GM21360 (cell line): Measurements from ENCODE around the gene PCMTD2.

ENCODE experiments used
- ATAC-seq: cut with Tn5 transposase; IDR thresholded peaks from one replicate; pipeline ENCODE4 v1.9.1; 2021; ENCODE audit warnings: mild to moderate bottlenecking, moderate library complexity; ENCODE audit not compliant: unreplicated experiment

PCMTD2 gene

DNA sequence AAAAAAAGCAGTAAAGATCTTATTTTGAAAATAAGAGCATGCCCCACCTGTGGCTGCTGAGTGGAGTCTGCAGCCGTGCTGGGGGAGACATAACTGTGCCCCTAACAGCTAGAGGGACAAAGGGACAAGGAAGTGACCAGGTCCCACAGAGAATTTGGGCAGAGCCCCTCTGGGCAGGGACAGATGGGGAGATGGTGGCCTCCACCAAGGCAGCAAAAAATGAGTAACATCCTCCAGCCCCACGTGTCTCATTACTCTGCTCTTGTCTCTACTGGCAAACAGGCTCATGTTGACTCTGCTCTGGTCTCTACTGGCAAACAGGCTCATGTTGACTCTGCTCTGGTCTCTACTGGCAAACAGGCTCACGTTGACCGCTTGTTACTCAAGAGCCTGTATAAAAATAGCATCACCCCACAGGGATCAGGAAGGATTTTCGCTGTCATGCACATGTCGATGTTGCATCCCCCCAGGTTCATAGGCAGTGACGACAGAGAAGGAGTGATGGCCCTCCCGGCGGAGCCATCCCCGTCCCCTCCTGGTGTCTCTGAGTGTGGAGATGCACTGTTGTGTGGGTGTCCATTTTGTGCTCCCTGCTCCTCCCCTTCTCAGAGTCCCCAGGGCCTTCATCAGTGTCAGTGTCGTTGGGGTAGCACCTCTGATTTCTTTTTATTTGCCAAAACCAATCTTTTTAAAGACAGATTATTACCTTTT, 17.3 kb upstream of the PCMTD2 start:
- ATAC-seq: no peak

DNA sequence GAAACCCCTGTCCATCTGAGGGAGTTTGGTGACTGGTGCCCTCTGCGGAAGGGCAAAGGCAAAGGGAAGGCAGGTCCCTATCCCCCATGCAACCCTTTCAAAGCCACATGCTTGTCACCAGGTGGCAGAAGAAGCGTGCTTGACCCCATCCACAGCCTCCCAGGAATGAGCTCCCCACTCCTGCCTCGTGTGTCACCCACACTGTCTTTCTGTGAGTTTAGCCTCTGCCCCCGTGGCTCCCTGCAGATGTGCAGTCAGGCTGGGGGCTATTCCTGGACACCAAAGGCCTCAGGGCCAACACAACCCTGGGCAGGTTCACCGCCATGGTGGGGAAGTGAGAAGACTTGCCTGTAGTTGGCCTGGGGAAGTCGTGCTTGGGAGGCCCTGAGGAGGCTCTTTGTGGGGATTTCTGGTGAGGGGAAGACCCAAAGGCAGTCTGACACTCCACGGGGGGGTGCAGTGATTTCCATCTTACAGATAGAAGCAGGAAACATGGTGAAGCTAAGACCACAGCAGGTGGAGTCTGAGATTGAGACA, 16.6 kb upstream of the PCMTD2 start:
- ATAC-seq: peak; percentile 44

DNA sequence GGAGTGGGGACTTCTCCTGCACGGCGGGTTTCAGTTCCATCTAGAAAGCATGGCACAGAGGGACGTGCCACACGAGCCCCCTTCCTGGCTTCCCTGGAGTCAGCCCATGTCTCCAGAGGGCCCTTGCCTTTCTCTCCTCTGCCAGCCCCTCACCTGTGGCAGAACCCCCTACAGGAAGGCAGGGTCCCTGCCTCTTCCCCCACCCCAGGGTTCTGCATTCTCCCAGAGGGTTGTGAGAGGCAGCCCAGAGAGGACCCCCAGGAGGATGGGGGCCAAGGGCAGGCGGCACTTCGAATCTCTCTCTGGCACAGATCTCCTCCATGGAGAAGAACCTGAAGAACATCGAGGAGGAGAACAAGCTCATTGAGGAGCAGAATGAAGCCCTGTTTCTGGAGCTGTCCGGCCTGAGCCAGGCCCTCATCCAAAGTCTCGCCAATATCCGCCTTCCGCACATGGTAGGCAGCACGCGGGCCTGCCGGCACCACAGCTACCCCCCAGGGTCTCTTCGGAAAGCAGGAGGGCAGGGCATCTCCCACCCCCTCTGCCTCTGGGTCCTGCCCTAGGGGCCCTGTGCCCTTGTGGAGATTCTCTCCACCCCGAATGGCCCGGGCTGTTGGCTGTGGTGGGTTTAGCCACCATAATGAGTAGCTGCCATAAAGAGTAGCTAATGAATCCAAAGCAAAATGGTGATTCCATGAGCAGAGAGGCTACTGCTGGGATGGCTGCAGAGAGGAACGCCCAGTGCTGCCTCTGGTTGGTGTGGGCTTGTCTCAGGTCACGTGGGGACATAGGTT, 15.9 kb upstream of the PCMTD2 start:
- ATAC-seq: no peak

DNA sequence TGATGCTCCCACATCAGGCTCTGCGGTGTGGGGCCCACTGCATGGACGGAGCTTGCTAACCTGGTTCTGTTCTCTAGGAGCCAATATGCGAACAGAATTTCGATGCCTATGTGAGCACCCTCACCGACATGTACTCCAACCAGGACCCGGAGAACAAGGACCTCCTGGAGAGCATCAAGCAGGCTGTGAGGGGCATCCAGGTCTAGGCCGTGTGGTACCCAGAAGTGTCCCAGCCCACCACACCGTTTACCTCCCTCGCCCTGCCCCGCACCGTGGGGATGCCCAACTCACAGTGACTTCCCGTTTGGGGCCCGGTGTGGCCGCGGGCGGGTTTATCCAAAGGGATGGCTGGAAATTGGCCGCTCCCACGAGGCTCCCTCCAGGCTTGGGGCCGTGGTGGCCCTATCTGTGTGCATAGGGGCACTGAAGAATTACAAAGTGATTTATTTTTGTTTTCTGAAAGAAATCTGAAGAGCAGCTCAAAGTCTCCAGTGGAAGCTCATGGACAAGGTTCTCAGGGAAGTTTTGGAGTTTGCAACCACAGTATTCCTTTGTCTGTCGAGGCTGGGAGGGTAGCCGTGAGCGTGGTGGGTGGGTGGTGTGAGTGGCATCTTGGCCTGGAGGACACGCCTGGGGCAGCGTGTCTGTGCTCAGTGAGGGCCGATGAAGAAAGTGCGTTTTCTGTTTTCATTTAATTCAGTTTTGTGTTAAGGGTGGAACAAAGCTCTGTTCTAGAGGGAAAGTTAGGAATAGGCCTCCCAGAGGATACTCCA, 15.1 kb upstream of the PCMTD2 start:
- ATAC-seq: no peak

DNA sequence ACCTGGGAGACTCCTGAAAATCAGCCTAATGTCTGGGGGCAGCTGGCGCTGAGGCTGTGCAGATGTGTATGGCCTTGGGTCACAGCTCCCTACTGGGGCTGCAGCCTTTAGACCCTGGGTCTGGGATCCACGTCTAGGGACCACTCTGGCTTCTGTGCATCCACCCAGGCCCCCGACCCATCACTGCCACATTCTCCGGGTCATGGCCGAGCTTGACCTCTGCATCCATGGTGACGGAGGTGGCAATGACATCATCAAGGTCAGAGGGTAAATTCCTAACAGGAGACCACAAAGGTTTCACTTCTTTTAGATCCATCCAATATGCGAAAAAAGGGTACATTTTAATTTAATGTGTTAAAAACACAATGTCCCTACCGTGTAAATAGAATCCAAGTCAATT, 14.5 kb upstream of the PCMTD2 start:
- ATAC-seq: no peak

DNA sequence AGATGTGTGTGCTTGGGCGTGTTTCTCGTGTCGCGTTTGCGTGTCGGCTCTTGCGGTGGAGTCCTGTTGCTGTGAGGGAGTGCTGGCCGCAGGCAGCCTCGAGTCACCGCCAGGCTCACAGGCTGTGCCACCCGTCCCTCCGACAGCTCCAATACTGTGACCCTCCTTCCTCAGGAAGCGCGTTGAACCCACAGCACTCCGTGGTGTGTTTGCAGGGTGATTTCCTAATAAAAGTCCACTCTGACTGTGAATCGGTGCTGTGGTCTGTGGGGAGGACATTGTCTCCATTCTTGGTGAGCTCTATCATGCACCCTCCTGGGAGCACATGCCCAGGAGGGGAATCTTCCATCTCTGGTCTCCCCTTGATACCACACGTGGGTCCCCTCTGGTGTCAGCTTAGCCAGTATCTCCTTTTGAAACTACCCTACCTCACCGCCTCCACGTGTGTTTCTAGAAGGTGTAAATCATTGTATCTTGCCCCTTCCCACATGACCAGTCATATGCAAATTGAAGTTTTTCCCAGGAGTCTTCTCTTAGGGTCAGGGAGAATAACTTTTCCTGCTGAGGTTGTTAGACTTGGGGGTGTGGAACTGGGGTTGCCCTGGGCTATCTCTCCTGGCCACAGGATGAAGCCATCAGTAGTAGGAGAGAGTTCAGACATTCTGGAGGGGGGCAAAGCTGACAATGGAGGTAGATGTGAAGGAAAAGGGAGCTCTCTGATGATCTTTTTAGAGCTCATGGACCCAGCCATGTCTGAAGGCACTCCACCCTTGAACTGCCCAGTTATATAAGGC, 13.3 kb upstream of the PCMTD2 start:
- no peak for ATAC-seq

DNA sequence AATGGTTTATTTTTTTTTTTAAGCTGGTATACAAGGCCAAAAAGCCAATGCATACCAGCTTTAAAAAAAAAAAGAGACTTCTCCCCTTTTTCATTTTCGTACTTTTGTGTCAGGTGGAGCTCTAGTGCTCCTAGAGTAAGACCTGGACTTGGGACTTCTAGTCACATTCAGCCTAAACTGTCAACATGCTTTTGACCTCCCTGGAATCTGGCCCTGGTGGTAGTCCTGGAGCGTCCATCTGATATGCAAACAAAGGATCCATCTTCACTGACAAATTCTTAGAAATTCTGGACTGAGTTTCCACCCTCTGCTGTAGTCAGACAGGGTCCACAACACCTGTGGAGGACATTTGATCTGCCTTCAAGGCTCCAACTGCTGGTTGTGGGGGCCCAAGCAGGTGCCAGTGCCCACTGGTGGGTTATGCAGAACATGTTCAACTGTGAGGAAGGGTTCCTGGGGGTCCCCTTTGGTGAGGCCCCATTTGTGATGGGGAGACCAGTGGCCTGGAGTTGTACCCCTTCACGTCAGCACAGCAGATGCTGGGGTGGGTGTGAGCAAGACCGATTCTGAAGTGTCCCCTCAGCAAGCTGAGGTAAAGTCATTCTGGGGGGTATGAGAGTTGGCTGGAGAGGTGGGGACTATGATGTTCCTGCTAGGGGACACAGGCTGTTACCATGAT, 12.6 kb upstream of the PCMTD2 start:
- no peak for ATAC-seq

DNA sequence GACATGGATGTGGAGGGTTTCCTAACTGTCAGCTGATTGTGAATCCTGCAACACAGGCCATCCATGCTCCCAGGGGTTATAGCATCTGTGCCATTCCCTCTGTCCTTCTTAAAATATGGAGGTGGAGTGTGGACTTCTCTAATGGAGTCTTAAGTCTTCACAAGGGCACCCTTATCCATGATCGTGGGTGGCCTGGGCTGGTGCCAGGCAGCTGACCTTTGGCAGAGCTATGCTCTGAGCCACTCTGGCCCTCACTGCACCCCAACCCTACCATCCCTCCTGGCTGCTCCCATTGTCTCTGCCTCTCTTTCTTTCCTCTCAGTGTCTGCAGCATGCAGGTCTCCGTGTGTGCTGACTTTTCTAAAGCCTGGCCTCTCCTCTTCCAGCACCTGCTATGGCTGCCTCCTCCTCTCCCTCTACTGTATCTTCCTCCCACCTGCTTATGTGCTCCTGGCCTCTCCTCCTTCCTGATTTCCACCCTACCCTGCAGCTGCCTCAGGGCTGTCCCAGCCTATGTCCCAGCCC, 11.2 kb upstream of the PCMTD2 start:
- no peak for ATAC-seq

DNA sequence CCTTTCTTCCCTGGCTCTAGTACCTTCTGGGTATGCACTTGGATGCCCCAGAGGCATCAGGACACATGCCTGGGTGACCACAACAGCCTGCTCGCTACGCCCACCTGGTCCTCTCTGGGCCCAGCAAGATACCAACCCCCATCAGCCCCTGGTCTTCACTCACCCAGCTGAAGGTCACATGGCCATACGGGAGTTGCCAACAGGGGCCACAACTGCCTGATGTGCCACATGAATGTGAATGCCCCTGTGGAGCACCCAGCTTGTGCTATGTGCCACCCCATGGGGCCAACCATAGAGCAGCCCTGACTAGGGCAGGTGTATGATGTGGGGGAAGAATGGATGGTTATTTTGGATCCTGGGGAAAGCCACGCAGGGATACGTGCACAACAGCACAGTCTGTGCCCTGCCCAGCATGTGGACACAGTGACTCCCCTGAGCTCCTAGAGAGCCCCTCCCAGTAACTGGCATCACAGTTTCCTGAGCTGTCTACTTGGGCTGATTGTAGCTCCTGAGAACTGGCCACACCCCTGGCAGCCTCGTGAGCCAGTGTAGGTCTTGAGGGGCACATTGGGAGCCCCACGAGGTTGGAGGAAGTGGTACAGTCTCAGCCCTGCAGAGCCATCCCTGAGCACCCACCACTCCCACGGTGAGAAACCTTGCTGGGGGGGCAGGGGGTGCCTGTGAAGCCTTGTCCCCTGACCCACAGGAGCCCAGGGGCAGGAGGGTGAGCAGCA, 10.5 kb upstream of the PCMTD2 start:
- ATAC-seq: no peak

DNA sequence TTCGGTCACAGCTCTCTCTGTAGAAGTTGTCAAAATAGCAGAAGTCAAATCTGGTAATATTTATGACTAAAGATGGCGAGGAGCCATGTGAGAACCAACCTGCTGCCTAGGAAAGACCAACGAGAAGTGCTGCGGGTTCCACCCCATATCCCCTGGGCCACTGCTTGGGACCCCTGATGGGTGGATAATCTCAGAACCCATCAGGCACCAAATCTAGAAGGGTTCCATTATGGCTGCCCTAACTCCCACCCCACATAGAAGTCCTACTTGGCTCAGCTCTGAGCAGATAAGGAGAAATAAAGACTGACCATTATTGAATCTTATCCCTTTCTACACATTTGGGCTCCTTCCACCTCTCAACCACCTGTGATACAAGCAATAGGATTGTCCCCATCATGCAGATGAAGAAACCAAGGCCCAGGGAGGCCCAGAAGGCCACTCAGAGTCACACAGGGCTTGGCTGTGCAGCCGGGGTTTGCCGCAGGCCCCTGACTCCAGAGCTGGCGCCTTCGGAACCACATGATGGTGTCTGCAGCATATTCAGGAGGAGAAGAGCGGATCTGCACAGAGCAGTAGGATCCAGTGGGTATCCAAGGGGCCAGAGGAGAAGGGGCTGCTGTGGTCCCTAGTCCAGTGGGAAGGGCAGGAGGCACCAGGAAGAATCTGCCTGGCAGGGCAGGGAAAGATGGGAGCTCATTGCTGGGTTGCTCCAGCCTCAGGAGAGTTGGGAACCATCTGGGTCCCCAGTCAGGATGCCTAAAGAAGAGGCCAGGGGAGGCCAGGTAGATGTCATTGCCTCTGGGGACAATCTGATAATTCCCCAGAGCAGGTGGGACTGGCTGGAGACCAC, 9.6 kb upstream of the PCMTD2 start:
- no peak for ATAC-seq

DNA sequence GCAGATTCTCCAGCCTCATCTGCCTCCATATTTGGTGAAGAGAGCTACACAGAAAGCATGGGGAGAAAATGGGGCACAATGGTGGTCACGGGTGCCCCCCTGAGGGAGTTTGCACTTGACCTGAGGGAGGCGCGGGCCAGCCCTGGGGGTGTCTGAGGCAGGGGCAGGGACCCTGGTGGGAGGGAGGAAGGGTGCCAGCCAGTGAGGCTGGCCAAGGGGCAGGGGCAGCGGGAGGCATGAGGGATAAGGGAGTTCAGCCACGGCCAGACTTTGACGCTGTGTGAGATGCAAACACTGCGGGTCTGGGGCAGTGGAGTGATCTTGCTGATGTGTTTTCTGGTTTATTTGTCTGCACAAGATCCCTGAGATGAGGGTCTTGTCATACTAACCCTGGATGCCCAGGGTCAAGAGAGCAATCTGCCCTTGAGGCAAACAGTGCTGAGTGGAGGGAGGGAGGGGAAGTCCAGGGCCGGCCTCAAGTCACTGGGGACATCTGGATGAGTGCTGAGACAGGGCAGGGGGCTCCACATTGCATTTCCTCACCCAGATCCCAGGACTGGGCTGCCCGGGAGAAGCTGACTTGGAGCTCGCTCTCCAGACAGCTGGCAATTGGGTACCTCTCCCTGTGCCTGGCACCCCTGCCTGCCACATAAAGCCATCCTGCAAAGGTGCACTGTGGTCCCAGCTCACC, 8.8 kb upstream of the PCMTD2 start:
- ATAC-seq: no peak

DNA sequence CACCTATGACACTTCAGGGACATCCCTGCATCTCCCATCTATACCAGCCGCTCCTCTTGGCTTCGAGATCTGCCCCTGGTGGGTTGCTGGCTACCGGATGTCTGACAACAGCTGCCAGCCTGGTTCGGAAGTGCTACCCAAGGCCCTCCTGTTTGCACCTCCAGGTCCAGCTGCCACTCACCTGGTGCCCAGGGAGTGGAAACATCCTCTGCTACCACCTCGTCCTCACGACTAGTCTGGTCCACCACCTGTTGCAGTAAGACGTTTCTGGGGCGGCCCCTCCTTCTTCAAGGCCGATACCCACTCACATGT, 8.3 kb upstream of the PCMTD2 start:
- no peak for ATAC-seq

DNA sequence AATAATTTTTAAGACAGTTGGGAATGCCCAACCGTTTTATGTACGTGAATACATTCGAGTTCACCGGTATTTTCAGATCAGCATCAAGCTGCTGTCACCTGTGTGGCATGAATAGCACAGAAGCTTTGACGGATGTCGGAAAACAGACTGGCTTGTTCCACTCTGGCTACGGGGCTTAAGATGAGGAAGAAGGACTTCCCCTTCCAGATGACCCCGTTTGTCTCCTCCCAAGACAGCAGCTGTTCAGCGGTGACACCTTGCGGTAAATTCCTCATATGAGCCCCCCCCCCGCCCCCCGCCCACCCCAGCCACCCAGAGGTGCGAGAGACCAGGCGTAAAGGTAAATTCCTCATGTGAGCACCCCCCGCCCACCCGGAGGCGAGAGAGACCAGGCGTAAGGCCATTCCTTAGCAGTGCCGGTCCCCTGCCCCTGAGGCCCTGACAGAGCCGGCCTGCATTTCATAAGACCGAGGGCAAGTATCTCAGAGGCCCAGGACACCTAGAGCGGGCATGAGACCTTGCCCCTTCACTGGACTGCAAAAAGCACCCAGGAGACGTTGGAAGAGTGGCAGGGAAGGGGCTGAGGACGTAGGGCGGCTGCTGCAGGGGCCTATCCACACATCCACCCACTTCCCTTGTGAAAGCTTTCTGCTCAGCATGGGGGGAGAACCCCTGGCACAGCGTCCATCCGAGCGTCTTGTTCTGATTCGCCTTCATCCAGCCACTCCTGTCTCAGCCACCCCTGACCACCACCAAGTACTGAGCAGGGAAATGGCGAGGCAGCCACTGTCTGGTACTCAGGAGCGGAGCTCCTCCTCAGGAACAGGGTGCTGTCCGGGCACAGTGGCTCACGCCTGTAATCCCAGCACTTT, 7.3 kb upstream of the PCMTD2 start:
- ATAC-seq: no peak

DNA sequence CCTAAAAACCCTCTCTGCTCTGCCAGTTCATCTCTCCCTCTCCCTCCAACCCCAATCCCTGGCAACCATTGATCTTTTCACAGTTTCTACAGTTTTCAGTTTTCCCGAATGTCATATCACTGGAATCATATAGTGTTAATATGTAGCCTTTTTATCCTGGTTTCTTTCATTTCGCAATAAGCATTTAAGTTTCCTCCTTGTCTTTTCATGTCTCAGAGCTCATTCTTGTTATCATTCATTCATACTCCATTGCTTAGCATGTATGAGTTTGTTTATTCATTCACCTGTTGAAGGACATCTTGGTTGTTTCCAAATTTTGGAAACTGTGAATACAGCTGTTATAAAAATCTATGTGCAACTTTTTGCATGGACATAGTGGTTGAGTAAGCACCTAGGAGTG, 5.5 kb upstream of the PCMTD2 start:
- ATAC-seq: no peak

DNA sequence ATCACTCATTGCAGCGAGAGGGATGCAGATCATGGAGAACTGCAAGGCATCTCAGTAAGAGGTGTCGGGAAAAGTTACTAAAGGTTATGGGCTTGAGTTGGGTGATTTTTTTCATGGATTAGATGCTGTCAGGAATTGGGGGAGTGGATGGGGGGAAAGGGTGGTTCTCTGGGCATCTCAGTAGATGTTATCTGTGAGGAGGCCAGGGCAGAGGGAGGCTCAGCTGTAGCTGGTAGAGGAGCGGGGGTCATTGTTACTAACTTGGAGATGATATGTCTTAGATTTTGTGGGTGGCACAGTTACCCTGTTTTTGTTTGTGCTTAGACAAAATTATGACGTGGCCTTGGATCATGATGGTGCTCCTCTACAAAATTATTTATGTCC, 2.6 kb upstream of the PCMTD2 start:
- no peak for ATAC-seq

DNA sequence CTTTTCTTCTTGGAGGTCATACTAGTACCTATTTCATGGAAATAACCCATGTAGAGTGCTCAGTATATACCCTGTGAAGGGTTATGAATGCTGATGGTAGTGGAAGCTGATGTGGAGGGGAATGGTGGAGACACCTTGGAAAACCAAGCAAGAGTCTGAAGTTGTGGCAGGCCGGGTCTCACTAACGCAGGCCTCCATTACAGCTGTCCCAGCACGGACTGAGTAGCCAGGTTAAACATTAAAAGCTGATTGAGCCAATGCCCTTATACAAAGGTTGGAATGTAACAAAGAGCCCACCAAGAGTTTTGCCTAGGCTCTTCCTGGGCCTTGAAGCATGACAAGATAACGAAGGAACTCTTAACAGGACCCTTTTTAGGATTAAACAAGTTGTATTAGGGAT, 2.1 kb upstream of the PCMTD2 start:
- ATAC-seq: no peak

DNA sequence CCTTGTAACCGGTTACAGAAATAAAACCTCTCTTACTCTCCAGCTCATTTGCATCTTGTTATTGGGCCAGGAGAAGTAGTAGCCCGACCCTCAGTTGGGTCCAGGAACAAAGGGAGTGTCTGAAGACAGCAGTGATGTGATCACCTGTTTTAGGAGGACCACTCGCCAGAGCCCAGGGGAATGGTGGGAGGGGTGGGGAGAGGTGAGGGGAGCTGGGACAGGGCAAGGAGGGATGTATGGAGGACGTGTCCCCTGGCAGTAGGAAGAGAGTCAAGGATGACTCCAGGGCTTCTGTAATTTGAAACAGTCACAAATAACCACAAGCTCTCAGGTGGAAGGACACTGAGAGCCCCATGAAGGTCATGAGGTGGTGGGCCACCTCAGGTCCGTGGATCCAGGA, 1.4 kb upstream of the PCMTD2 start:
- ATAC-seq: no peak
